ENCODE measurements around the gene CAMSAP2.

Gene CAMSAP2

GRCh38 chr1:200872446-200873115, 133.9 kb downstream of the CAMSAP2 start, which contains the start of gene GPR25:
Gene GPR25, plus strand, starts transcription at chr1:200872981. Its CDS starts 57 bp downstream, at chr1:200873038.
- DNase-seq: peak in 1 of 42 donors; percentile 19
- intact Hi-C loops (cut with DNase I): no loop called here

DNA sequence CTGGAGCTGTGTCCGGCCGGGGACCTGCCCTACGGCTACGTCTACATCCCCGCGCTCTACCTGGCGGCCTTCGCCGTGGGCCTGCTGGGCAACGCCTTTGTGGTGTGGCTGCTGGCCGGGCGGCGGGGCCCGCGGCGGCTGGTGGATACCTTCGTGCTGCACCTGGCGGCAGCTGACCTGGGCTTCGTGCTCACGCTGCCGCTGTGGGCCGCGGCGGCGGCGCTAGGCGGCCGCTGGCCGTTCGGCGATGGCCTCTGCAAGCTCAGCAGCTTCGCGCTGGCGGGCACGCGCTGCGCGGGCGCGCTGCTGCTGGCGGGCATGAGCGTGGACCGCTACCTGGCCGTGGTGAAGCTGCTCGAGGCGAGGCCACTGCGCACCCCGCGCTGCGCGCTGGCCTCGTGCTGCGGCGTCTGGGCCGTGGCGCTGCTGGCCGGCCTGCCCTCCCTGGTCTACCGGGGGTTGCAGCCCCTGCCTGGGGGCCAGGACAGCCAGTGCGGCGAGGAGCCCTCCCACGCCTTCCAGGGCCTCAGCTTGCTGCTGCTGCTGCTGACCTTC, 134.5 kb downstream of the CAMSAP2 start:
- DNase-seq: peak in 2 of 42 donors; percentile 12 to 28
- intact Hi-C loops (cut with DNase I): no loop called here

GRCh38 chr1:200873671-200874397, 135.1 kb downstream of the CAMSAP2 start:
- intact Hi-C loops (cut with DNase I): no loop called here
- DNase-seq: peak in 1 of 42 donors; percentile 32

GRCh38 chr1:200874694-200875093, 136.0 kb downstream of the CAMSAP2 start:
- DNase-seq: no peak
- intact Hi-C loops (cut with DNase I): no loop called here

GRCh38 chr1:200875416-200875815, 136.7 kb downstream of the CAMSAP2 start:
- DNase-seq: peak in 1 of 42 donors; percentile 23
- intact Hi-C loops (cut with DNase I): no loop called here

DNA sequence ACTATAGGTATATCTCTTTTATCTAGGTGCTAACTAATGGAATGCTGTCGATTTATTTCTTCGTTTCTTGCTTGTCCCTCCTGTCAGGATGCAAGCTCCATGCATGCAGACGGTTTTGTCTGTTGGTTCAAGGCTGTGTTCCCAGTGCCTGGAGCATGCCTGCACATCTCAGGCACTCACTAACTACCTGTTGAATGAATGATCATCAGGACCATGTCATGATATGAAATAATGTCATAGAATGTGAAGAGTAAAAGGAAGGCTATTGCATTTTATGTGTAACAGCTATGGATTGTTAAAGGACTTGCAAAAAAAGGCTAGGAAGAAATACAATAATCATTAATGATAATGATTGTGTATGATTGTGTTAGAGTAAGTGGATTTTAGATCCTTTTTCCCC, 138.3 kb downstream of the CAMSAP2 start:
- DNase-seq: no peak
- intact Hi-C loops (cut with DNase I): no loop called here

GRCh38 chr1:200877839-200878551, 139.3 kb downstream of the CAMSAP2 start:
- DNase-seq: peak in 4 of 42 donors; percentile 8 to 28 (median 13)
- intact Hi-C loops (cut with DNase I): no loop called here

- peak in 3 of 42 donors; percentile 3 to 31 (median 8) for DNase-seq
- intact Hi-C loops (cut with DNase I): no loop called here
Measured at GRCh38 chr1:200880212-200880611, 141.5 kb downstream of the CAMSAP2 start.

DNA sequence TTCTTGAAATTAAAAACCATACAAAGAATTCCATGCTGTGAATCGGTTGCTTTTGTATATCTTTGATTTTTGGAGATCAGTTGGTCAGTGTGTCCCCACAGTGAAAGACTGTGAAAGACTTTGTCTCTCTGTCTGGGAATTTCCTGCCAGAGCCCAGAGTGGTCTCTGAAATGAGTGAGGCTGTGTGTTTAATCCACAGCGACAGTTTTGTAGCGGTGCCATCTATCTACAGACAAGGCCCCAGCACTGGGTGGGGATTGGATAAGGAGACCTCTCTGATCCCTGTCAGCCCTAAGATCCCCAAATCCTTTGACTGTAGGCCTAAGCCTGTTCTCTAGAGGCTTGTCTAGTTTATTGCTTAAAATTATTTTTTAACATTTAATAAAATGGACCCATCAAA, 144.4 kb downstream of the CAMSAP2 start:
- peak in 4 of 42 donors; percentile 1 to 27 (median 10) for DNase-seq
- intact Hi-C loops (cut with DNase I): no loop called here

DNA sequence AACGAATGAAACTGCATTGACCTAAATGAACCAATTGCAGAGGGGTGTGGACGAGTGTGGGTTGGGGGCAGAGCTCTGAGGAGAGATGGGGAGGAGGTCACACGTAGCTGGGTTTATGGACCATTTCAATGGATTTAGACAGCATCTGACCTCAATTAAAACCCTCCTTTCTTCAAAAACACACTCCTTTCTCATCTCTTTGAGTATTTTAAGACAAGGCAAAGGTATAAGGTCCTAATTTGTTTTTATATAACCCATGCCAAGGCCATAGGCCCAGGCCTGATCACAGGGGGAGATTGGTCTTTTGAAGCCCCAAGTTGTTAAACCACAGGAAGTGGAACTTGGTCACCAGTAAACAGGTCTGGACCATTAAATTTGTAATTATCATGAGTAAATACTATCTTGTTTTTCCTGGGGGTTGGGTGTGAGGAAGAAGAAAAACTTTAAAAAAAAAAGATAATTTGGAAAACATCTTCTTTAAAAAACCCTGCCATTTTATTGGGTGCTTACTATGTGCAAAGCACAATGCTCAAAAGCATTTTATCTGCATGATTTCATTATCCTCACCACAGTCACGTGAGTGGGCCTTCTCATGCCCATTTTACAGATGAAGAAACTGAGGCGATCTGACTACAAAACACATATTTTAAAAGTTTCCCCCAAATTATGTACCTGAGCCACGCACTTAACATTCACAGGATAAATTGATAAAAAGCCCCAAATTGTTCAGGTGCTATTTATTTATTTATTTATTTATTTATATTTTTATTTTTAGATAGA, 147.1 kb downstream of the CAMSAP2 start:
- intact Hi-C loops (cut with DNase I): no loop called here
- no peak for DNase-seq

GRCh38 chr1:200886594-200886993, 147.9 kb downstream of the CAMSAP2 start:
- intact Hi-C loops (cut with DNase I): no loop called here
- DNase-seq: no peak

GRCh38 chr1:200887036-200887435, 148.3 kb downstream of the CAMSAP2 start:
- peak in 1 of 42 donors; percentile 6 for DNase-seq
- intact Hi-C loops (cut with DNase I): no loop called here

DNA sequence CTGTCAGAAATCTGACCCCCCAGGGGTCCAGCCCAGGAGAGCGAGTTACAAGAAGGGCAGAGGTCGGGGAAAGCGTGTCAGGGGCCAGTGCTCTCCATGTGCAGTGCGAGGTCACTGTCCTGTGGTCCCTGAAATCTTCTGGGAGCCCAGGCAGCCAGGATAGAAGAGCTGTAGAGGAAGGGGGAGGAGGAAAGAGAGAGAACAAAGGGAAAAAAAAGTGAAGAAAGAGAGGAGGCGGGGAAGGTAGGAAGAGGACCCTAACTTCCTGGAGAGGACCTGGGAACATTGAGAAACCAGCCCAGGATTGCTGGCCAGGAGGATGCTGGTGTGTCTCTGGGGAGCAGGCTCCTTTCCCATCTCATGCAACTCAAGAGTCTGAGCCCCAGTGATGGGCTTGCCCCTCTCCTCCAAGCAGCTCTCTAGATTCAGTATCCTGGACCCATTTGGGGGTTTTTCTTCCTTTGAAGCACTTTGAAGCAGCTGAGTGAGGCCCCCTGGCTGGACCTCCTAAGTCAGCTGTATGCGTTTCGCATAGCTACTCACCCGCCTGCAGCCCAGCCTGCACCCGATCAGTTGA, 149.2 kb downstream of the CAMSAP2 start:
- intact Hi-C loops (cut with DNase I): no loop called here
- DNase-seq: no peak

- DNase-seq: peak in 1 of 42 donors; percentile 22
- intact Hi-C loops (cut with DNase I): no loop called here
Measured at GRCh38 chr1:200888349-200888838, 149.7 kb downstream of the CAMSAP2 start.

GRCh38 chr1:200889571-200889970, 150.9 kb downstream of the CAMSAP2 start:
- intact Hi-C loops (cut with DNase I): no loop called here
- DNase-seq: no peak

GRCh38 chr1:200890027-200890426, 151.3 kb downstream of the CAMSAP2 start:
- DNase-seq: no peak
- intact Hi-C loops (cut with DNase I): no loop called here

DNA sequence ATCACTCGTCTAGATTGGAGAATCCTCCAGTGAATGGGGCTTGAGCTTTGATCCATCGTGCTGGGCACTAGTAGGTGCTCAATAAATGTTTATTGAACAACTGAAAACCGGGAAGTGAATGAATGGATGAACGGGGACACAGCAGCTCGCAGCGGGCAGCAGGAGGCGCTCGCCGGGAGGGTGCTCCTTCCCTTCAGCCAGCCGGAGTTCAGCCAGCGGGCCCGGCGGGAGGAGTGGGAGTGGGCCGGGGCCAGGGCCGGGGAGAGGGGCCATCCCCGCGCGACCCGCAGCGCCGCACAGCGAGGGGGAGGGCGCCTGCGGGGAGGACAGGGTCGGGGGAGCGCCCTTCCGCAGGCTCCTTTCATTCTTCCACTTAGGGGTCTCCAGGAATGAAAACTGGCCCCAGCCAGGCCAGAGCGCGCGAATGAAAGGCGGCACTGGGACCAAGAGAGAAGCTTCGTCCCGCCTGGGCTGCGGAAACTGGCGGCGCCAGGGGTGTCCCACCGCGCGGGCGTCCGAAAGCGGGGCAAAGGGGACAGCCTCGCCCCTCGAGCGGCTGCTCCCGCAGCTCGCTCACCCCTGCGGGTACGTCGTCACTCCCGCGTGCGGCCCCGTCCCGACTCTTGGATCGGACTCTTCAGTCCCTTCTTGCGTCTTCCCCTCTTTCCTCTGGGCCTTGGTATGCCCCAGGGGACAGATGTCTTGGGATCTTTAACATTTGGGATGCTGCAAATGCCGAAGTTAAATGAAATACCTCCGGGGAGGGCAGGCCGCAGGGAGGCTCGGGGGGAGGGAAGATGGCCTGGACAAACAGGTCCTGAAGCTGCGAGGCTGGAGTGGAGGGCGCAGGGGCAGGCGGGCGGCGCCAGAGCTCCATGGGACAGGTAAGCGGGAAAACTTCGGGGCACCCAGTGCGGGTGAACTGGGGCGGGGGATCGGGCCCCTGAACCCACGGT, 152.4 kb downstream of the CAMSAP2 start:
- intact Hi-C loops (cut with DNase I): no loop called here
- peak in 31 of 42 donors; percentile 11 to 63 (median 44) for DNase-seq

Measured in head of caudate nucleus (tissue), 42 donors.